Breast epithelium (tissue), 4 donors: Measurements from ENCODE around the gene MAP3K8. TPM values are rescaled to one million over a fixed set of nuclear protein-coding genes. Genes with fewer than 3 reads are reported as not detected.
A peak's percentile ranks its signal among the peaks of the same experiment; 100 is the strongest.

Experiments used
- DNase-seq, 2 donors: peaks; one replicate each; pipeline ENCODE4 v3.0.0-alpha.2; 2019; ENCODE audit warnings: low spot score in 2 of 2
- H3K27ac ChIP-seq, 2 donors: fragments of 200-600 bp; sonication (generic) in 1 of 2; one replicate each; pipeline ENCODE4 v1.5.1; 2016 to 2019; ENCODE audit warnings: mild to moderate bottlenecking in 1 of 2
- H3K27me3 ChIP-seq, 2 donors: fragments of 200-600 bp; sonication (generic) in 1 of 2; one replicate each; pipeline versions ENCODE4 v1.5.1 to v1.6.0; 2017 to 2019; ENCODE audit warnings: control low read depth in 1 of 2, mild to moderate bottlenecking in 1 of 2
- H3K36me3 ChIP-seq: fragments of 200-600 bp; one replicate; pipeline ENCODE4 v1.5.1; 2019
- H3K4me1 ChIP-seq, 2 donors: fragments of 200-600 bp; sonication (generic); one replicate each; pipeline ENCODE4 v1.5.1; 2016 to 2019; ENCODE audit warnings: control low read depth in 1 of 2
- H3K4me3 ChIP-seq, 3 donors: fragments of 200-600 bp; sonication (generic); 1 replicate in 2 of 3; 2 replicates in 1 of 3; pipeline ENCODE4 v1.5.1; 2016 to 2019; ENCODE audit warnings: mild to moderate bottlenecking in 3 of 3, moderate library complexity in 2 of 3
- H3K9me3 ChIP-seq, 2 donors: fragments of 200-600 bp; sonication (generic) in 1 of 2; one replicate each; pipeline ENCODE4 v1.5.1; 2016 to 2019; ENCODE audit warnings: control low read depth in 1 of 2
- CTCF ChIP-seq, 3 donors: fragments of 450-650 bp; IDR thresholded peaks; one replicate each; pipeline ENCODE4 v1.5.1; 2016 to 2017; ENCODE audit warnings: antibody characterized with exemption in 3 of 3, mild to moderate bottlenecking in 3 of 3, moderate library complexity in 3 of 3
- POLR2A ChIP-seq: fragments of 450-650 bp; IDR thresholded peaks from one replicate; pipeline ENCODE4 v1.6.1; 2016; ENCODE audit warnings: antibody characterized with exemption, mild to moderate bottlenecking, moderate library complexity
- POLR2AphosphoS5 ChIP-seq, 3 donors: sonication (generic); formaldehyde crosslinking; IDR thresholded peaks; one replicate each; pipeline ENCODE4 v1.6.1; 2017; ENCODE audit warnings: antibody characterized with exemption in 3 of 3
- intact Hi-C: fragments of 100-400 bp; cut with DNase I; formaldehyde crosslinking; loops from one replicate; pipeline ENCODE4 v1.15.1; 2023; ENCODE audit warnings: low total_unique reads
- total RNA-seq, 3 donors: library from RNA; depleted of rRNA; stranded (reverse); fragments of >200 nt; gene quantifications; one replicate each; pipeline ENCODE4 v1.1.0, GENCODE V29; 2016

MAP3K8 gene
- total RNA-seq, 3 donors from 2014 or later: 34.4 to 45.9 (median 40.2) TPM

- H3K27ac ChIP-seq: no peak overlapping the region
- no peak overlapping the region for H3K4me3 ChIP-seq
- TF ChIP-seq POLR2AphosphoS5 (IDR thresholded peaks at IDR 0.05) (no peak), CTCF (IDR thresholded peaks at IDR 0.05) (no peak), POLR2A (no peak)
- no peaks in the 10 kb centered on the region for H3K27me3 ChIP-seq
- H3K4me1 ChIP-seq: no peaks in the 10 kb centered on the region
- intact Hi-C loops: no loop called here
- DNase-seq: no peak
- no peaks in the 10 kb centered on the region for H3K9me3 ChIP-seq
- no peaks in the 10 kb centered on the region for H3K36me3 ChIP-seq
Observed at GRCh38 chr10:30412901-30413300, 21.1 kb upstream of the MAP3K8 start.

GRCh38 chr10:30413996-30414576, 19.9 kb upstream of the MAP3K8 start:
- H3K4me1 ChIP-seq: no peaks in the 10 kb centered on the region
- no peak overlapping the region for H3K27ac ChIP-seq
- TF ChIP-seq POLR2A: no peak
- TF ChIP-seq POLR2AphosphoS5 (IDR thresholded peaks at IDR 0.05): peak in 1 of 3 donors; percentile 49
- TF ChIP-seq CTCF (IDR thresholded peaks at IDR 0.05): peak; percentile 80 to 93 (median 84)
- H3K4me3 ChIP-seq: no peak overlapping the region
- no peaks in the 10 kb centered on the region for H3K9me3 ChIP-seq
- DNase-seq: no peak
- no peaks in the 10 kb centered on the region for H3K27me3 ChIP-seq
- intact Hi-C loops: no loop called here
- H3K36me3 ChIP-seq: no peaks in the 10 kb centered on the region

- Histone ChIP-seq H3K27me3 (no peaks in the 10 kb centered on the region), H3K4me3 (no peak overlapping the region), H3K9me3 (no peaks in the 10 kb centered on the region), H3K27ac (no peak overlapping the region), H3K4me1 (no peaks in the 10 kb centered on the region), H3K36me3 (no peaks in the 10 kb centered on the region)
- TF ChIP-seq POLR2AphosphoS5 (IDR thresholded peaks at IDR 0.05): no peak
- TF ChIP-seq CTCF (IDR thresholded peaks at IDR 0.05): no peak
- TF ChIP-seq POLR2A: no peak
- intact Hi-C loops: no loop called here
- DNase-seq: no peak
Observed at GRCh38 chr10:30415593-30415992, 18.4 kb upstream of the MAP3K8 start.

- no peak overlapping the region for H3K27ac ChIP-seq
Observed at GRCh38 chr10:30417301-30417700, 16.7 kb upstream of the MAP3K8 start.

GRCh38 chr10:30420266-30420665, 13.7 kb upstream of the MAP3K8 start:
- Histone ChIP-seq H3K36me3 (no peaks in the 10 kb centered on the region), H3K27me3 (no peaks in the 10 kb centered on the region), H3K4me1 (no peaks in the 10 kb centered on the region), H3K9me3 (no peaks in the 10 kb centered on the region), H3K4me3 (no peak overlapping the region), H3K27ac (no peak overlapping the region)
- intact Hi-C loops: no loop called here
- TF ChIP-seq POLR2A (no peak), POLR2AphosphoS5 (IDR thresholded peaks at IDR 0.05) (no peak)
- DNase-seq: no peak

More at GRCh38 chr10:30417301-30417700, 16.7 kb upstream of the MAP3K8 start:
- DNase-seq: no peak
- Histone ChIP-seq H3K36me3 (no peaks in the 10 kb centered on the region), H3K27me3 (no peaks in the 10 kb centered on the region), H3K4me1 (no peaks in the 10 kb centered on the region), H3K4me3 (no peak overlapping the region), H3K9me3 (no peaks in the 10 kb centered on the region)
- intact Hi-C loops: no loop called here
- TF ChIP-seq POLR2AphosphoS5 (IDR thresholded peaks at IDR 0.05) (no peak), POLR2A (no peak), CTCF (IDR thresholded peaks at IDR 0.05) (no peak)
